ENCODE data around the gene OPCML.

Gene OPCML

GRCh38 chr11:132670921-132671675 is 861.2 kb downstream of the OPCML start:
- Histone ChIP-seq H3K4me2 (ENCODE audit: low read length) (no peak overlapping the region), H3K9me2 (replicated peaks; ENCODE audit: control insufficient read depth, low read length) (no peaks in the 10 kb centered on the region), H3K4me3 (ENCODE audit: low read length) (no peak overlapping the region), H3K79me2 (ENCODE audit: control insufficient read depth, low read length) (no peaks in the 10 kb centered on the region), H3K4me1 (ENCODE audit: control insufficient read depth, low read length) (no peaks in the 10 kb centered on the region), H4K20me1 (ENCODE audit: control insufficient read depth, insufficient read depth, low read depth, low read length) (no peaks in the 10 kb centered on the region), H3K9me3 (ENCODE audit: control insufficient read depth, insufficient read depth, low read length) (no peaks in the 10 kb centered on the region), H3K27me3 (ENCODE audit: control insufficient read depth, low read length) (no peaks in the 10 kb centered on the region), H3F3A (ENCODE audit: control insufficient read depth, insufficient read depth) (no peaks in the 10 kb centered on the region), H3K36me3 (ENCODE audit: control insufficient read depth, low read length) (no peaks in the 10 kb centered on the region), H3K27ac (ENCODE audit: low read depth, low read length) (no peak overlapping the region)
- TF ChIP-seq EZH2phosphoT487 (IDR thresholded peaks at IDR 0.05; ENCODE audit: borderline replicate concordance, low read length) (no peak), CTCF (IDR thresholded peaks at IDR 0.05; ENCODE audit: low read depth, low read length, poor library complexity, severe bottlenecking) (no peak)

GRCh38 chr11:132669949-132670348 is 862.4 kb downstream of the OPCML start:
- TF ChIP-seq EZH2phosphoT487 (IDR thresholded peaks at IDR 0.05; ENCODE audit: borderline replicate concordance, low read length) (no peak), CTCF (IDR thresholded peaks at IDR 0.05; ENCODE audit: low read depth, low read length, poor library complexity, severe bottlenecking) (no peak)
- no peaks in the 10 kb centered on the region for H3K27me3 ChIP-seq (ENCODE audit: control insufficient read depth, low read length)
- no peaks in the 10 kb centered on the region for H3F3A ChIP-seq (ENCODE audit: control insufficient read depth, insufficient read depth)
- no peak overlapping the region for H3K4me2 ChIP-seq (ENCODE audit: low read length)
- H3K4me1 ChIP-seq (ENCODE audit: control insufficient read depth, low read length) = no peaks in the 10 kb centered on the region
- no peaks in the 10 kb centered on the region for H3K9me3 ChIP-seq (ENCODE audit: control insufficient read depth, insufficient read depth, low read length)
- H3K9me2 ChIP-seq (replicated peaks; ENCODE audit: control insufficient read depth, low read length) = no peaks in the 10 kb centered on the region
- H3K27ac ChIP-seq (ENCODE audit: low read depth, low read length) = no peak overlapping the region
- no peaks in the 10 kb centered on the region for H3K79me2 ChIP-seq (ENCODE audit: control insufficient read depth, low read length)
- no peaks in the 10 kb centered on the region for H4K20me1 ChIP-seq (ENCODE audit: control insufficient read depth, insufficient read depth, low read depth, low read length)
- no peak overlapping the region for H3K4me3 ChIP-seq (ENCODE audit: low read length)
- no peaks in the 10 kb centered on the region for H3K36me3 ChIP-seq (ENCODE audit: control insufficient read depth, low read length)

DNA sequence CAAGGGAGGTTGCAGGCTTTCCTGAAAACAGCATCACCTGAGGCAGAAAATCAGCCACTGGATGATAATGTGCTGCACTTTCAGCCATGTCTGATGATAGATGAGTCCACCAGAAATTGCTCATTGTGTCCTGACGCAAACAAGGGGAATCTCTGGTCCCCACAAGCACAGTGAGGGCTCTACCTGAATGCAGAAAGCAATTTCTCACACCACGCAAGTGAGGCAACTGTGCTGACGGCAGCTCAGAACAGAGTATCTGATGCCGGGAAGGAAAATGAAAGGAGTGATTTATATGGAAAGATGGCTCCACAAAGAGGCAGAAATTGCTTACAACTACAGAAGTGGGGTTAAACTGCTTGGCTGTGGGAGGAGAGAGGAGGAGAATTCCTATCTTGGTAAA is 867.1 kb downstream of the OPCML start:
- Histone ChIP-seq H3K4me2 (ENCODE audit: low read length) (no peak overlapping the region), H3K4me3 (ENCODE audit: low read length) (no peak overlapping the region), H4K20me1 (ENCODE audit: control insufficient read depth, insufficient read depth, low read depth, low read length) (no peaks in the 10 kb centered on the region), H3K27me3 (ENCODE audit: control insufficient read depth, low read length) (no peaks in the 10 kb centered on the region), H3F3A (ENCODE audit: control insufficient read depth, insufficient read depth) (no peaks in the 10 kb centered on the region), H3K36me3 (ENCODE audit: control insufficient read depth, low read length) (no peaks in the 10 kb centered on the region), H3K9me3 (ENCODE audit: control insufficient read depth, insufficient read depth, low read length) (no peaks in the 10 kb centered on the region), H3K4me1 (ENCODE audit: control insufficient read depth, low read length) (no peaks in the 10 kb centered on the region), H3K27ac (ENCODE audit: low read depth, low read length) (no peak overlapping the region), H3K9me2 (replicated peaks; ENCODE audit: control insufficient read depth, low read length) (no peaks in the 10 kb centered on the region), H3K79me2 (ENCODE audit: control insufficient read depth, low read length) (no peaks in the 10 kb centered on the region)
- TF ChIP-seq EZH2phosphoT487 (IDR thresholded peaks at IDR 0.05; ENCODE audit: borderline replicate concordance, low read length) (no peak), CTCF (IDR thresholded peaks at IDR 0.05; ENCODE audit: low read depth, low read length, poor library complexity, severe bottlenecking) (no peak)

Data from DOHH2 (cell line).